MV-4-11 (cell line): Measurements from ENCODE around the gene ZNF224.
A peak's percentile ranks its signal among the peaks of the same experiment; 100 is the strongest.

Experiments
- DNase-seq: peaks from one replicate; lab custom pipeline; 2025; lab: John Stamatoyannopoulos, UW

ZNF224 gene

DNA sequence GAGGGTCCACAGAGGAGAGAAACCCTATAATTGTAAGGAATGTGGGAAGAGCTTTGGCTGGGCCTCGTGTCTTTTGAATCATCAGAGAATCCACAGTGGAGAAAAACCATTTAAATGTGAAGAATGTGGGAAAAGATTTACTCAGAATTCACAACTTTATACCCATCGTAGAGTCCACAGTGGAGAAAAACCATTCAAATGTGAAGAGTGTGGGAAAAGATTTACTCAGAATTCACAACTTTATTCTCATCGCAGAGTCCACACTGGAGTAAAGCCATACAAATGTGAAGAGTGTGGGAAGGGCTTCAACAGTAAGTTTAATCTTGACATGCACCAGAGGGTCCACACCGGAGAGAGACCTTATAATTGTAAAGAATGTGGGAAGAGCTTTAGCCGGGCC lies 37.8 kb downstream of the ZNF224 start:
- DNase-seq, result no peak

DNA sequence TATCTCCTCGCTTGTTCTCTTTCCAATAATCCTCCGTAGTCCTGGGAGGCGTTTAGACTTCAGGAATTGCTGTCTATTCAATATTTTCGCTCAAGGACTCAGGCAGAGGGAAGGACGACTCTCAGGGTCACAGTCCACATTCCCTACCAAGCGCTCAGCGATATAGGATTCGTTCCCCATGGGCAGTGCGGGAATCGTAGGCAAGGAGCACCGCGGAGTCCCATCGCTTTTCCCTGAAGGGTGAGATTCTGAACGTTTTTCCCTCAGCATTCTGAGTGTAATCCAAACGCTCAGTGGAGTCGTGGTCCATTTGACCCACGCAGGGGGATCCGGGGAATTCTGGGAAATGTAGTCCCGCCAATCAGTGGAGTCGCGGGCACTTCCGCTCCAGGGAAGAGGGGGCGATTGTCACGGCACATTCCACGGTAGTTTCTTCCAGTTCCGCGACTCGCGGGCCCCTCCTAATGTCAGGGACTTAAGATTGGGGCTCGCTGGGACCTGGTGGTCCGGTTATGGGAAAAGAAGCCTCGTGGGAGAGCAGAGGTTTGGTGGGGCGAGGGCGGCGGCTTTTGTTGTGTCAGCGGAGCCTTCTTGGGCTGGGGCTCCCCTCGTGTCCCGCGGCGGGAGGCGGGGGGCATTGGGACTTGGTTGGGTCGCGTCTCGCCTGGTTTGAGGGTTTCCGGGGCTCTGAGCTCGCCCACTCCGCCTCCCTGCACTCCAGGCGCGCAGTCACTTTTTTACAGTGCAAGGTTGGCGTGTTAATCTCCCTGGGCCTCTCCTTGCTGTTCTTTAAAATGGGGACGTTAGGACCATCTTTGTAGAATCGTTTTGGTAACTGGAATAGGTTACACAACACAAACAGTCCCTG lies 47.3 kb downstream of the ZNF224 start, which contains the start of gene ZNF234:
TSS of gene ZNF234 (plus strand) at position 364 of the 868 bp plus-strand sequence. CDS start 3,079 bp downstream, outside the sequence.
- peak; percentile 82 for DNase-seq

DNA sequence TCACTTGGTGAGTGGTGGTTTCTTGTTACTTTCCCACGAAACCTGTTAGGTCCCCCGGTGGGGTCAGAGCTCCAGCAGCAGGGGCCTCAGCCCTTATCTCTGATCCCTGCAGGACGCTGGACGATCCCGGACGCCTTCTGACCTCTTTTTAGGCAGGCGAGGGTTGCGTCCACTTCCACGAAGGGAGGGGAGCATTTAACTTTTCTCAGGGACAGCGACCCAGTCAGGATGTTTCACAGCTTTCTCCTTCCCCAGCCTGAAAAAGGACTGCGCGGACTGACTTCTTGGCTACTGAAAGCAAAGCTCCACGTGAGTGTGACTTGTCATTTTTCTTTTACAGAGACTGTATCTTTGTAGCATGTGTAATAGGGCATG lies 47.9 kb downstream of the ZNF224 start:
- no peak for DNase-seq

DNA sequence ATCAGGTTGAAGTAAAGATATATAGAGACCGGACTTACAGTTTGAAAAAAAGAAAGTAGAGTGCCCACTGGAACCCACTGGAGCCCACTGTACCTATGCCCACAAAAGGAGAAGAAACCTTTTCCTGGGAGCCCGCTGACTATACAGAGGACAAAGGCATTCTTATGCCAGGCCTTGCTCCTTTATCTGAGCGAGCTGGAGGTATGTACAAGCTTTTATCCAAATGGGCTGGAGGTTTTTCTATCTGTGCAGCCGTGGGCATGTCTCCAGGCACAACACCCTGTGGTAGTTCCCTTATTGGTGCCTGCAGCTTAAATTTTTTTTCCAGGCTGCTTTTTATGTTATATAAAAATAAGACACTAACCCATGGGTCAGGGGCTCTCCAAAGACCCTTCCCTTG lies 55.6 kb downstream of the ZNF224 start:
- no peak for DNase-seq

DNA sequence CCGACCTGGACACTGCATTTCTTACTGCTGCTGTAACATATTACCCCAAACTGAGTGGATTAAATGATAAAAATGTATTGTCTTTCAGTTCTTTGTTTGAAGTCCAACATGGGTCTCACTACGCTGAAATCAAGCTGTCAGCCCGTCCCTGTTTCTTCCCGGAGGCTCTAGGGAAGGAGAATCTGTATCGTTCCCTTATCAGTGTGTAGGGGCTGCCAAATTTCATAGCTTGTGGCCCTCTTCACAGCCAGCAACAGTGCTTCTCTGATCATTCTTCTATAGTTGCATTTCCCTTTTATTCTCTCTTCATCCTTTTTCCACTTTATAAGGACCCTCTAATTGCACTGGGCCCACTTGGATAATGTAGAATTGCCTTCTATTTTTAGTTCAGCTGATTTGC lies 57.3 kb downstream of the ZNF224 start:
- DNase-seq, result no peak

DNA sequence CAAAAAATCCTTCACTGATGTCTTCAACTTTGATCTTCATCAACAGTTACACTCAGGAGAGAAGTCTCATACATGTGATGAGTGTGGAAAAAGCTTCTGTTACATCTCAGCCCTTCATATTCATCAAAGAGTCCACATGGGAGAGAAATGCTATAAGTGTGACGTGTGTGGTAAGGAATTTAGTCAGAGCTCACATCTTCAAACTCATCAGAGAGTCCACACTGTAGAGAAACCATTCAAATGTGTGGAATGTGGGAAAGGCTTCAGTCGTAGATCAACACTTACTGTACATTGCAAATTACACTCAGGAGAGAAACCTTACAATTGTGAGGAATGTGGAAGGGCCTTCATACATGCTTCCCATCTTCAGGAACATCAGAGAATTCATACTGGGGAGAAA lies 62.3 kb downstream of the ZNF224 start:
- DNase-seq, result no peak
